C4-2B (cell line): ENCODE measurements around the gene MOV10.

Experiments
- ZFX ChIP-seq: fragments of 450-650 bp; IDR thresholded peaks from 2 replicates; pipeline ENCODE4 v1.6.1; 2017
- TF ChIP-seq, protein P1 (sequence below): fragments of 450-650 bp; conservative IDR thresholded peaks from 2 replicates; pipeline ENCODE4 v1.5.1; 2017; ENCODE audit warnings: mild to moderate bottlenecking

DNA sequence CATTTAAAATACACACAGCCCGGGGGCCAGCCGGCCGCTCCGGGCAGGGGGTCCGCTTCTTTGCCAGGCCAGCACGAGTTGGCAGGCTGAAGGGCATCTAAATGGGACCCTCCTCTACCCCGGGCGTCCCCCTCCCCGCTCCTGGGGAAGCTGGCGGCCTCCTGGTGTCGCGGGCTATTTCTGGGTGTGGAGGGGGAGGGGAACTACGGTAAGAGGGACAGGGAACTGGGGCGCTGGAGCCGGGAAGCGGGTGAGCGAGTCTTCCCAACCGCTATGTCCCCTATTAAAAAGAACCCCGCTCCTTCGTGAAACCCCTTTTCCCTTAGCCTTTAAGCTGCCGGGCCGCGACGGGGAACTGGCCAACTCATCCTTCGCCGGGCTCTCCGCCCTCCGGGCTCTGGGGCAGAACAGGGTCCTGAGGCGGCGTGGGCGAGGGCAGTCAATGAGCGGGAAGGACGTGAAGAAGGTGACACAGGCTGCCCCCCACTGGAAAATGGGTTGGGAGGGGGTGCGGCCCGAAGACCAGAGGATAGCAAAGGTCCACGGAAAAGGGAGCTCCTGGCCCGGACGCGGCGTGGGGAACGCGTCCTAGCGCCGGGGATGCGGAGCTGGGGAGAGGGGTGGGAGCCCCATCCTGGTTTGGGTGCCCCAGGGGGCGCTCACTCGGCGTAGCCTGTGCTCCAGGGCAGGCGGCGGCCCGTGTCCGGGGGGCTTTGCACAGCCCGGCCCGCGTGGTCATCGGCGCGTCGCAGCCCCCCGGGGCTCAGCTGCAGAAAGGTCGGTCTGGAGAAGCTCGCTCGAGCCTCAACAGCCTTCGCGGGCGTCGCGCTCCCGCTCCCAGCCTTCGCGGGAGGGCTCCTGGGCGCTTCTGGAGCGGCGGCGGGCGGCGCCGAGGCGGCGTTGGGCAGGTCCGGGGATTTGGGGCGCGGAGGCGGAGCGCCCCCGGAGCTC is 40.1 kb downstream of the MOV10 start:
- TF ChIP-seq, protein P1, sequence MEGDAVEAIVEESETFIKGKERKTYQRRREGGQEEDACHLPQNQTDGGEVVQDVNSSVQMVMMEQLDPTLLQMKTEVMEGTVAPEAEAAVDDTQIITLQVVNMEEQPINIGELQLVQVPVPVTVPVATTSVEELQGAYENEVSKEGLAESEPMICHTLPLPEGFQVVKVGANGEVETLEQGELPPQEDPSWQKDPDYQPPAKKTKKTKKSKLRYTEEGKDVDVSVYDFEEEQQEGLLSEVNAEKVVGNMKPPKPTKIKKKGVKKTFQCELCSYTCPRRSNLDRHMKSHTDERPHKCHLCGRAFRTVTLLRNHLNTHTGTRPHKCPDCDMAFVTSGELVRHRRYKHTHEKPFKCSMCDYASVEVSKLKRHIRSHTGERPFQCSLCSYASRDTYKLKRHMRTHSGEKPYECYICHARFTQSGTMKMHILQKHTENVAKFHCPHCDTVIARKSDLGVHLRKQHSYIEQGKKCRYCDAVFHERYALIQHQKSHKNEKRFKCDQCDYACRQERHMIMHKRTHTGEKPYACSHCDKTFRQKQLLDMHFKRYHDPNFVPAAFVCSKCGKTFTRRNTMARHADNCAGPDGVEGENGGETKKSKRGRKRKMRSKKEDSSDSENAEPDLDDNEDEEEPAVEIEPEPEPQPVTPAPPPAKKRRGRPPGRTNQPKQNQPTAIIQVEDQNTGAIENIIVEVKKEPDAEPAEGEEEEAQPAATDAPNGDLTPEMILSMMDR = peak; percentile 13; the same call in 1 of the 2 replicates
- no peak for TF ChIP-seq ZFX
